MM.1S (cell line): ENCODE measurements around the gene WBP1.

Experiments
- DNase-seq: peaks from one replicate; pipeline ENCODE4 v3.0.0-alpha.2; 2015
- H2AFZ ChIP-seq: fragments of 300-600 bp; sonication (generic); 2 replicates; pipeline ENCODE4 v1.6.0; 2016; ENCODE audit warnings: antibody characterized with exemption, low read length
- H3F3A ChIP-seq: fragments of 300-600 bp; sonication (generic); 2 replicates; pipeline ENCODE4 v1.6.1; 2016; ENCODE audit warnings: mild to moderate bottlenecking, antibody characterized with exemption, low read length, moderate library complexity, mixed read lengths; ENCODE audit not compliant: insufficient read depth
- H3K27ac ChIP-seq: fragments of 300-600 bp; sonication (generic); 2 replicates; pipeline ENCODE4 v1.5.1; 2016; ENCODE audit warnings: mild to moderate bottlenecking, low read length
- H3K27me3 ChIP-seq: fragments of 300-600 bp; sonication (generic); replicated peaks from 2 replicates; pipeline ENCODE4 v1.6.0; 2016; ENCODE audit warnings: low read length; ENCODE audit not compliant: insufficient read depth
- H3K36me3 ChIP-seq: fragments of 300-600 bp; sonication (generic); replicated peaks from 2 replicates; pipeline ENCODE4 v1.6.1; 2016; ENCODE audit warnings: mild to moderate bottlenecking, low read length, mixed read lengths; ENCODE audit not compliant: insufficient read depth
- H3K4me1 ChIP-seq: fragments of 300-600 bp; sonication (generic); 2 replicates; pipeline ENCODE4 v1.6.1; 2016; ENCODE audit warnings: low read length, mixed read lengths
- H3K4me2 ChIP-seq: fragments of 300-600 bp; sonication (generic); 2 replicates; pipeline ENCODE4 v1.6.0; 2016; ENCODE audit warnings: low read depth, low read length
- H3K4me3 ChIP-seq: fragments of 300-600 bp; sonication (generic); 2 replicates; pipeline ENCODE4 v1.5.1; 2016; ENCODE audit warnings: low read length, mixed read lengths
- H3K79me2 ChIP-seq: fragments of 300-600 bp; sonication (generic); 2 replicates; pipeline ENCODE4 v1.6.1; 2016; ENCODE audit warnings: mixed run types, low read length, mixed read lengths
- H3K9ac ChIP-seq: fragments of 300-600 bp; sonication (generic); 2 replicates; pipeline ENCODE4 v1.6.1; 2016; ENCODE audit warnings: low read length, mixed read lengths
- H3K9me2 ChIP-seq: fragments of 300-600 bp; sonication (generic); replicated peaks from 2 replicates; pipeline ENCODE4 v1.6.1; 2016; ENCODE audit warnings: mild to moderate bottlenecking, low read length, mixed read lengths; ENCODE audit not compliant: insufficient read depth
- H3K9me3 ChIP-seq: fragments of 300-600 bp; sonication (generic); replicated peaks from 2 replicates; pipeline ENCODE4 v1.6.1; 2016; ENCODE audit warnings: mild to moderate bottlenecking, low read length, mixed read lengths; ENCODE audit not compliant: insufficient read depth
- H4K20me1 ChIP-seq: fragments of 300-600 bp; sonication (generic); 2 replicates; pipeline ENCODE4 v1.6.1; 2016; ENCODE audit warnings: mild to moderate bottlenecking, low read length, moderate library complexity, mixed read lengths; ENCODE audit not compliant: insufficient read depth
- EZH2 ChIP-seq: fragments of 300-600 bp; sonication (generic); optimal IDR thresholded peaks from 2 replicates; pipeline ENCODE3; 2017; ENCODE audit warnings: low read depth, mild to moderate bottlenecking, antibody characterized with exemption, low read length, mixed read lengths
- EZH2phosphoT487 ChIP-seq: fragments of 300-600 bp; sonication (generic); IDR thresholded peaks from 2 replicates; pipeline ENCODE4 v1.6.1; 2018; ENCODE audit warnings: antibody characterized with exemption, low read length
- TF ChIP-seq, protein P1 (sequence below): fragments of 300-600 bp; sonication (generic); IDR thresholded peaks from 2 replicates; pipeline ENCODE4 v1.5.1; 2016; ENCODE audit warnings: antibody characterized with exemption, low read length, mixed read lengths

Gene WBP1

DNA sequence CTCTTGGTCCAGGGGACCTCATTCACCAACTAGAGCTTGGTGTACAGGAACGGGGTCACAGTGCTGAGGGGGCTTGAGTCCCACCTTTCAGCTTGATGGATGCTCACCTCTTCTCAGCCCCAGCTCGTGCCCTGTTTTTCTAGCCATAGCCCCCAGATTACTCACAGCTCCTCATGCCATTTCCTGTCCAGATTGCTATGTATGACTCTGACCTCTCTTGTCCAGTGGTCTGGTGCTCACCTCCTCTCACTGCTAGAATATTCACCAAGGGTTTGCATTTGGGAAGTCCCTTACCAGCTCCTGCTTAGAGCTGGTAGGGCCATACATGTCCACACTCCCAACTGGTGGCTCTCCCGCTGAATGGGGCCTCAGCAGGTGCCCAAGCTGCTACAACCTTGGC is 35.3 kb downstream of the WBP1 start:
- Histone ChIP-seq H3K9ac (no peak overlapping the region), H3F3A (no peaks in the 10 kb centered on the region), H3K9me3 (no peaks in the 10 kb centered on the region), H4K20me1 (no peaks in the 10 kb centered on the region), H3K27ac (no peak overlapping the region), H3K4me2 (no peak overlapping the region), H3K4me1 (no peaks in the 10 kb centered on the region), H3K36me3 (no peaks in the 10 kb centered on the region), H3K9me2 (no peaks in the 10 kb centered on the region), H3K27me3 (peaks cover 9% of the 10 kb centered on the region), H2AFZ (no peak overlapping the region), H3K79me2 (no peaks in the 10 kb centered on the region), H3K4me3 (no peak overlapping the region)
- TF ChIP-seq, protein P1, sequence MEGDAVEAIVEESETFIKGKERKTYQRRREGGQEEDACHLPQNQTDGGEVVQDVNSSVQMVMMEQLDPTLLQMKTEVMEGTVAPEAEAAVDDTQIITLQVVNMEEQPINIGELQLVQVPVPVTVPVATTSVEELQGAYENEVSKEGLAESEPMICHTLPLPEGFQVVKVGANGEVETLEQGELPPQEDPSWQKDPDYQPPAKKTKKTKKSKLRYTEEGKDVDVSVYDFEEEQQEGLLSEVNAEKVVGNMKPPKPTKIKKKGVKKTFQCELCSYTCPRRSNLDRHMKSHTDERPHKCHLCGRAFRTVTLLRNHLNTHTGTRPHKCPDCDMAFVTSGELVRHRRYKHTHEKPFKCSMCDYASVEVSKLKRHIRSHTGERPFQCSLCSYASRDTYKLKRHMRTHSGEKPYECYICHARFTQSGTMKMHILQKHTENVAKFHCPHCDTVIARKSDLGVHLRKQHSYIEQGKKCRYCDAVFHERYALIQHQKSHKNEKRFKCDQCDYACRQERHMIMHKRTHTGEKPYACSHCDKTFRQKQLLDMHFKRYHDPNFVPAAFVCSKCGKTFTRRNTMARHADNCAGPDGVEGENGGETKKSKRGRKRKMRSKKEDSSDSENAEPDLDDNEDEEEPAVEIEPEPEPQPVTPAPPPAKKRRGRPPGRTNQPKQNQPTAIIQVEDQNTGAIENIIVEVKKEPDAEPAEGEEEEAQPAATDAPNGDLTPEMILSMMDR, result no peak
- no peak for TF ChIP-seq EZH2
- no peak for TF ChIP-seq EZH2phosphoT487
- no peak for DNase-seq

GRCh38 chr2:74495440-74495839 is 37.2 kb downstream of the WBP1 start:
- H3K27ac ChIP-seq, result no peak overlapping the region
- no peaks in the 10 kb centered on the region for H3K9me3 ChIP-seq
- no peaks in the 10 kb centered on the region for H3F3A ChIP-seq
- H3K27me3 ChIP-seq, result peaks cover 15% of the 10 kb centered on the region
- H3K9me2 ChIP-seq, result no peaks in the 10 kb centered on the region
- H3K9ac ChIP-seq, result no peak overlapping the region
- DNase-seq, result no peak
- no peaks in the 10 kb centered on the region for H3K79me2 ChIP-seq
- H3K4me1 ChIP-seq, result no peaks in the 10 kb centered on the region
- no peak overlapping the region for H2AFZ ChIP-seq
- no peaks in the 10 kb centered on the region for H3K36me3 ChIP-seq
- H3K4me3 ChIP-seq, result no peak overlapping the region
- no peak overlapping the region for H3K4me2 ChIP-seq
- no peaks in the 10 kb centered on the region for H4K20me1 ChIP-seq
- no peak for TF ChIP-seq EZH2
- TF ChIP-seq, protein P1, result no peak
- TF ChIP-seq EZH2phosphoT487, result no peak

- Histone ChIP-seq H3F3A (0 out of 2 replicates have a peak, but pooled peaks cover 3% of the 10 kb centered on the region), H3K79me2 (no peaks in the 10 kb centered on the region), H3K4me3 (peak overlapping the region; percentile 49; the same call in 1 of the 2 replicates), H3K4me2 (peak overlapping the region; percentile 71; the same call in 1 of the 2 replicates), H3K36me3 (no peaks in the 10 kb centered on the region), H3K9me3 (no peaks in the 10 kb centered on the region), H4K20me1 (no peaks in the 10 kb centered on the region), H3K4me1 (no peaks in the 10 kb centered on the region), H3K27ac (no peak overlapping the region), H3K9ac (no peak overlapping the region), H3K9me2 (no peaks in the 10 kb centered on the region), H3K27me3 (peaks cover 18% of the 10 kb centered on the region), H2AFZ (no peak overlapping the region)
- no peak for TF ChIP-seq EZH2
- TF ChIP-seq, protein P1, result no peak
- TF ChIP-seq EZH2phosphoT487, result no peak
- no peak for DNase-seq
These were observed 38.9 kb downstream of the WBP1 start for GRCh38 chr2:74496997-74497776.
